ENCODE measurements around the gene AIPL1. TPM values are rescaled to one million over a fixed set of nuclear protein-coding genes. Genes with fewer than 3 reads are reported as not detected.

The AIPL1 gene
- polyA plus RNA-seq, 1 donor (not counting 4 experiments of a cell fraction or from before 2014, with no cell fraction given): not detected

GRCh38 chr17:6456914-6457687 is 22.2 kb upstream of the AIPL1 start:
- no peak for DNase-seq (ENCODE audit: low read depth, low spot score)
- H3K4me2 ChIP-seq (ENCODE audit: control insufficient read depth, extremely low read depth, insufficient read depth, low read depth, low read length): no peak overlapping the region
- no peaks in the 10 kb centered on the region for H3K9me1 ChIP-seq (ENCODE audit: control insufficient read depth, extremely low read depth, insufficient read depth, low read length)
- no peak overlapping the region for H2AFZ ChIP-seq (ENCODE audit: control insufficient read depth, low read length)
- no peaks in the 10 kb centered on the region for H3K9me3 ChIP-seq (ENCODE audit: control insufficient read depth, low read depth, low read length)
- H4K20me1 ChIP-seq (ENCODE audit: control insufficient read depth, extremely low read depth, insufficient read depth, low read length): no peaks in the 10 kb centered on the region
- no peak overlapping the region for H3K27ac ChIP-seq (ENCODE audit: control insufficient read depth, insufficient read depth, low read length)
- no peak overlapping the region for H3K4me3 ChIP-seq (ENCODE audit: control insufficient read depth in 2 of 3, extremely low read depth in 1 of 3, insufficient read depth in 2 of 3, low read depth in 1 of 3, low read length in 3 of 3)
- dilution Hi-C loops (cut with MboI; ENCODE audit: extremely low pct_ligation_motif_present, low sequenced_read_pairs): no loop called here
- peaks cover 3% of the 10 kb centered on the region for H3K4me1 ChIP-seq (ENCODE audit: control insufficient read depth, extremely low read depth, insufficient read depth, low read length)
- no peaks in the 10 kb centered on the region for H3K79me2 ChIP-seq (ENCODE audit: control insufficient read depth, insufficient read depth, low read length)
- FAIRE-seq: no peak
- no peak overlapping the region for H3K9ac ChIP-seq (ENCODE audit: control insufficient read depth, extremely low read depth, insufficient read depth, low read length)
- H3K36me3 ChIP-seq (ENCODE audit: control insufficient read depth in 2 of 2, extremely low read depth in 1 of 2, insufficient read depth in 2 of 2, low read length in 2 of 2): peaks cover 0 to 2% of the 10 kb centered on the region in 2 experiments
- no peaks in the 10 kb centered on the region for H3K27me3 ChIP-seq (ENCODE audit: control insufficient read depth, extremely low read depth, insufficient read depth, low read length)
- TF ChIP-seq CTCF (optimal IDR thresholded peaks at IDR 0.05 in 1 of 3, IDR thresholded peaks at IDR 0.05 in 1 of 3, conservative IDR thresholded peaks at IDR 0.05 in 1 of 3; ENCODE audit: extremely low read depth in 1 of 3, insufficient read depth in 2 of 3, low read length in 3 of 3) (no peak), EZH2 (IDR thresholded peaks at IDR 0.05; ENCODE audit: low read length) (no peak)

GRCh38 chr17:6456321-6456720 is 21.4 kb upstream of the AIPL1 start:
- H3K9me3 ChIP-seq (ENCODE audit: control insufficient read depth, low read depth, low read length): no peaks in the 10 kb centered on the region
- no peak for TF ChIP-seq EZH2 (IDR thresholded peaks at IDR 0.05; ENCODE audit: low read length)
- H3K9ac ChIP-seq (ENCODE audit: control insufficient read depth, extremely low read depth, insufficient read depth, low read length): no peak overlapping the region
- H3K36me3 ChIP-seq (ENCODE audit: control insufficient read depth in 2 of 2, extremely low read depth in 1 of 2, insufficient read depth in 2 of 2, low read length in 2 of 2): peaks cover 0 to 2% of the 10 kb centered on the region in 2 experiments
- H2AFZ ChIP-seq (ENCODE audit: control insufficient read depth, low read length): no peak overlapping the region
- dilution Hi-C loops (cut with MboI; ENCODE audit: extremely low pct_ligation_motif_present, low sequenced_read_pairs): no loop called here
- no peaks in the 10 kb centered on the region for H4K20me1 ChIP-seq (ENCODE audit: control insufficient read depth, extremely low read depth, insufficient read depth, low read length)
- no peaks in the 10 kb centered on the region for H3K9me1 ChIP-seq (ENCODE audit: control insufficient read depth, extremely low read depth, insufficient read depth, low read length)
- H3K4me3 ChIP-seq (ENCODE audit: control insufficient read depth in 2 of 3, extremely low read depth in 1 of 3, insufficient read depth in 2 of 3, low read depth in 1 of 3, low read length in 3 of 3): no peak overlapping the region
- peaks cover 3% of the 10 kb centered on the region for H3K4me1 ChIP-seq (ENCODE audit: control insufficient read depth, extremely low read depth, insufficient read depth, low read length)
- H3K4me2 ChIP-seq (ENCODE audit: control insufficient read depth, extremely low read depth, insufficient read depth, low read depth, low read length): no peak overlapping the region
- FAIRE-seq: no peak
- no peak for DNase-seq (ENCODE audit: low read depth, low spot score)
- H3K79me2 ChIP-seq (ENCODE audit: control insufficient read depth, insufficient read depth, low read length): no peaks in the 10 kb centered on the region
- H3K27ac ChIP-seq (ENCODE audit: control insufficient read depth, insufficient read depth, low read length): no peak overlapping the region
- no peaks in the 10 kb centered on the region for H3K27me3 ChIP-seq (ENCODE audit: control insufficient read depth, extremely low read depth, insufficient read depth, low read length)
